GM12873 (cell line): ENCODE data around the gene NEURL2.

Source experiments
- CTCF ChIP-seq: IDR thresholded peaks from 2 replicates; pipeline ENCODE4 v1.5.1; 2012; ENCODE audit warnings: low read depth, mild to moderate bottlenecking, moderate library complexity, low read length, control low read depth; ENCODE audit not compliant: insufficient read depth; ENCODE audit errors: missing control alignments

NEURL2 gene

GRCh38 chr20:45892828-45893500 is 2.0 kb upstream of the NEURL2 start:
- no peak for TF ChIP-seq CTCF

- no peak for TF ChIP-seq CTCF
These were observed 1.2 kb upstream of the NEURL2 start for GRCh38 chr20:45892049-45892825.

- peak; percentile 65 for TF ChIP-seq CTCF
These were observed 677 bp downstream of the NEURL2 start for GRCh38 chr20:45890077-45890984.

- TF ChIP-seq CTCF, result no peak
These were observed 2.3 kb downstream of the NEURL2 start for GRCh38 chr20:45888681-45889080.

GRCh38 chr20:45887346-45887715 is 3.7 kb downstream of the NEURL2 start, which contains the start of gene SPATA25:
Gene SPATA25, minus strand, starts transcription at chr20:45887622. Its CDS starts 32 bp downstream, at chr20:45887590.
- TF ChIP-seq CTCF, result no peak

- TF ChIP-seq CTCF, result no peak
These were observed 4.2 kb downstream of the NEURL2 start for GRCh38 chr20:45886590-45887345.
